Stimulated activated CD4-positive, alpha-beta T cell treated with anti-CD3 and anti-CD28 coated beads, Interleukin-2, amount 100 ng/mL, for 48 hours (primary cell): Measurements from ENCODE around the gene CHMP2A.
"Not testable (repeated sequence)": the region's sequence is repeated elsewhere in the genome, so short reads cannot be mapped to it uniquely, and the experiment has no call there.

Experiments
- DNase-seq, 2 donors: peaks; one replicate each; pipeline ENCODE4 v3.0.0-alpha.2; 2020

CHMP2A gene

GRCh38 chr19:58553799-58554493 lies 959 bp downstream of the CHMP2A start:
- DNase-seq = no peak

DNA sequence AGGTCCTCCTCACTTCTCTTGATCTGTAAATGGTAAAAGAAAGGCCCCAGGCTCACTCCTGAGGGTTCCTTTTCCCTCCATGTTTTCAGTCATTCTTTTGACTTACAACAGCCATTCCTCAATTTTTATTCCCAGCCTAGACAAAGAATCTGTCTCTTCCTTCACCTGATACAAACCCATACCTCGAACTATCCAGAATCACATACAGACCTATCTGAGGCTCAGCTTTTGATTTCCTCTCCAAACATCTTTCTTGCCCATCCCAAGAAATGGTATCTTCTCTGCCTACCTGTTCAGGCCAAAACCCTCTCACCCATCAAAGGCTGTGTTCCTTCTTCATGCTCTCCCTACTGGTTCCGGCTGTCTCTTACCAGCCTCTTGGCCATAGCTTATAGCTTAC lies 2.2 kb downstream of the CHMP2A start:
- DNase-seq = no peak

DNA sequence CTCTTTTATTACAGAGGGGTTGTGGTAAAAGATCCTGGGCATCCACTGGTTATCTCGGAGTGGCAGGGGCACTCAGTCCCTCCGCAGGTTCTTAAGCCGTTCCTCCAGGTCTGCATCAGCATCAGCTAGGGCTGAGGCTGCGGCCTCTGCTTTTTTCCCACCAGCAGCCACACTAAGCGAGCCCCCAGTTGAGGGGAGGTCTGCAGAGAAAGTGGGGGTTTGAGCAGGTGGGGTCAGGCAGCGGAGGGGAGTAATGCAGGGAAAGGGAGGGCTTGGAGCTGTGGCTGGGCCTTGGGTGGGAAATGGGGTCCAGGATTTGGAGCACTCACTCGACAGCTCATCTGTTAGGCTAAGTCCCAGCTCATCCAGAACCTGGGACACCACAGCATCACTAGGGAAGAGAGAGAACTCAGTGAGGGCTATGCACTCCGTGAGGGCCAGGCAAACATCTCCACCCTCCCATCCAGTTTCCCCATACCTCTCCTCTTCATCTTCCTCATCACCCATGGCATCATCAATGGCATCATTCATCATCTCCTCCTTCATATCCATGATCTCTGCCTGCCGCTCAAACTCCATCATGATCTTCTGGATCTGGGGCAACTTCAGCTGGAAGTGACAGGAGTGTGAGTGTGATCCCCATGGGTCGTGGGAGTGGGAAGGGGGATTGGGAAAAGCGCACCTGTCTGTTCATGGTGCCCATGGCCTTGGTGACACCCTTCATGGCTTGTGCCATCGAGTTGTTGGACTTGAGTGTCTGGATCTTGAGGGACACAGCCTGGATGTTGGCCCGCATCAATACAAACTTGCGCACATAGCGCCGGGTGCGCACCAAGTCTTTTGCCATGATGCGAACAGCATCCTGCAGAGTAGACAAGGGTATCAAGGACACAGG lies 3.1 kb downstream of the CHMP2A start:
- no peak for DNase-seq

- no peak for DNase-seq
Observed at GRCh38 chr19:58551123-58551497, 3.8 kb downstream of the CHMP2A start.

DNA sequence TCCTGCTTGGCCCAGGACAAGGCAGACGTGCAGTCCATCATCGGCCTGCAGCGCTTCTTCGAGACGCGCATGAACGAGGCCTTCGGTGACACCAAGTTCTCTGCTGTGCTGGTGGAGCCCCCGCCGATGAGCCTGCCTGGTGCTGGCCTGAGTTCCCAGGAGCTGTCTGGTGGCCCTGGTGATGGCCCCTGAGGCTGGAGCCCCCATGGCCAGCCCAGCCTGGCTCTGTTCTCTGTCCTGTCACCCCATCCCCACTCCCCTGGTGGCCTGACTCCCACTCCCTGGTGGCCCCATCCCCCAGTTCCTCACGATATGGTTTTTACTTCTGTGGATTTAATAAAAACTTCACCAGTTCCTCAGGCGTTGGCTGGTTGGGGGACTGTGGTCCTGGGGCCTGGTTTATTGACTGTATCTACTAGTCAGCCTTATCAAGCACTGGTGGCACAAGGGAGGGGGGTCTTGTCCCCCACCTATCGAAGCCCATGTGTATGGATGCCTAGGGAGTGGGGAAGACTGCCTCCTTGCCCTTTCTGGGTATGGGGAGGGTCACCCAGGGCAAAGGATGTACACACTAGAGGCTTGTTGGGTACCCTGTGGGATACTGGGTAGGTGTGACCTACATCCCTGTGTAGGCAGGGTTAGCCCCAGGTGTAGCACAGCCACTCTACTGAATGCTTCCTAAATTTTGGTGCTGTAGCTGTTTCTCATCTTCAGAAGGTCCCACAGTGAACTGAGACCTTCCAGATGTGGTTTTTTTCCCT lies 4.4 kb downstream of the CHMP2A start:
- no peak for DNase-seq

DNA sequence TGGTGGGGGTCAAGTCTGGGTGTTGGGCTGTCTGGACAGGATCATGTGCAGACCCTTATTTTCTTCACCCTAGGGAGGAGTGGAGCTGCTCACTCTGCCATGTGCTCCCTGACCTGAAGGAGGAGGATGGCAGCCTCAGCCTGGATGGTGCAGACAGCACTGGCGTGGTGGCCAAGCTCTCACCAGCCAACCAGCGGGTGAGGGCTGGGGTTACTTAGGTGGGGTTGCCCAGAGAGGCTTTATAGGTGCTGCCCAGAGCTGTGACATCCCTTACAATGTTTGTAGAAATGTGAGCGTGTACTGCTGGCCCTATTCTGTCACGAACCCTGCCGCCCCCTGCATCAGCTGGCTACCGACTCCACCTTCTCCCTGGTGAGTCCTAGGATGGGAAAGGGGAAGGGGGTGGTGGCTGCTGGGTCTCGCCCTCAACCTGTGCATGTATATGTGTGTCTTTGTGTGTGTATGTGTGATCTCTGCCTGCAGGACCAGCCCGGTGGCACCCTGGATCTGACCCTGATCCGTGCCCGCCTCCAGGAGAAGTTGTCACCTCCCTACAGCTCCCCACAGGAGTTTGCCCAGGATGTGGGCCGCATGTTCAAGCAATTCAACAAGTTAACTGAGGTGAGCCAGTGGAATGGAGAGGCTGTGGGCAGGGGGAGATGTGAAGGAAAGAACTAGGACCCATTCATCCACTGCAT lies 5.1 kb downstream of the CHMP2A start:
- DNase-seq = no peak

DNA sequence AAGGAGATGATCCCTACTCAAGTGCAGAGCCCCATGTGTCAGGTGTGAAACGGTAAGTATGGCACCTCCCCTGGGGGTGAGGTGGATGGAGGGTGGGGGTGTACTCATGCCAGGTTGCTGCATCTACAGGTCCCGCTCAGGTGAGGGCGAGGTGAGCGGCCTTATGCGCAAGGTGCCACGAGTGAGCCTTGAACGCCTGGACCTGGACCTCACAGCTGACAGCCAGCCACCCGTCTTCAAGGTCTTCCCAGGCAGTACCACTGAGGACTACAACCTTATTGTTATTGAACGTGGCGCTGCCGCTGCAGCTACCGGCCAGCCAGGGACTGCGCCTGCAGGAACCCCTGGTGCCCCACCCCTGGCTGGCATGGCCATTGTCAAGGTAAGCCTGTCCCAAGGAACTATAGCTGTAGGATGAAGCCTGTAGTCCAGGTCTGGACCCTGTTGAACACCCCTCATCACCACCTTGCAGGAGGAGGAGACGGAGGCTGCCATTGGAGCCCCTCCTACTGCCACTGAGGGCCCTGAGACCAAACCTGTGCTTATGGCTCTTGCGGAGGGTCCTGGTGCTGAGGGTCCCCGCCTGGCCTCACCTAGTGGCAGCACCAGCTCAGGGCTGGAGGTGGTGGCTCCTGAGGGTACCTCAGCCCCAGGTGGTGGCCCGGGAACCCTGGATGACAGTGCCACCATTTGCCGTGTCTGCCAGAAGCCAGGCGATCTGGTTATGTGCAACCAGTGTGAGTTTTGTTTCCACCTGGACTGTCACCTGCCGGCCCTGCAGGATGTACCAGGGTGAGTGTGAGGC lies 5.8 kb downstream of the CHMP2A start:
- no peak for DNase-seq

GRCh38 chr19:58547323-58548312 lies 7.3 kb downstream of the CHMP2A start:
- DNase-seq = no peak

GRCh38 chr19:58546019-58546530 lies 8.8 kb downstream of the CHMP2A start:
- no peak for DNase-seq

DNA sequence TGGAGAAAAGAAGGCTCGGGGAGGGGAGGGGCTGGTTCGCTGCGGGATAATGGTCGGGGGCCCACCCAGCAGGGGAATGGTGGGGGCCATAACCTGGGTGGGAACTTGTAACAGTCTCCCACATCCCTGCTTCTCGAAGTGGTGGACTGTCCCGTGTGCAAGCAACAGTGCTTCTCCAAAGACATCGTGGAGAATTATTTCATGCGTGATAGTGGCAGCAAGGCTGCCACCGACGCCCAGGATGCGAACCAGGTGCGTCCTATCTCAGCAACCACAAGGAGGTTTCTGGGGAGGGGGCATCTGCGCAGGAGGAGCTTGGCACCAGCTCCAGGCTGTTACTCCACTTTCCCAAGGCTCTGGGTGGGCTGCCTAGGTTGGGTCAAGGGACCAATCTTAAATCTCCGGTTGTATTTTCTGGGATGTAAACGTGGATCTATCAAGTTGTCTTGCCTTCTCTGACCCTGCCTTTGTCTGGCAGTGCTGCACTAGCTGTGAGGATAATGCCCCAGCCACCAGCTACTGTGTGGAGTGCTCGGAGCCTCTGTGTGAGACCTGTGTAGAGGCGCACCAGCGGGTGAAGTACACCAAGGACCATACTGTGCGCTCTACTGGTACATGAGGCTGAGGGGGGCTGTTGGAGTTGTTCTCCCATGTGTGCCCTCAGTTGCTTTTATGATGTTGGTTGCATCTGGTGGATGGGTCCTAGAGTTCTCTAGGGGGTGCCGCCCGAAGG lies 9.5 kb downstream of the CHMP2A start:
- DNase-seq = no peak

GRCh38 chr19:58544591-58545285 lies 10.2 kb downstream of the CHMP2A start:
- DNase-seq = no peak

DNA sequence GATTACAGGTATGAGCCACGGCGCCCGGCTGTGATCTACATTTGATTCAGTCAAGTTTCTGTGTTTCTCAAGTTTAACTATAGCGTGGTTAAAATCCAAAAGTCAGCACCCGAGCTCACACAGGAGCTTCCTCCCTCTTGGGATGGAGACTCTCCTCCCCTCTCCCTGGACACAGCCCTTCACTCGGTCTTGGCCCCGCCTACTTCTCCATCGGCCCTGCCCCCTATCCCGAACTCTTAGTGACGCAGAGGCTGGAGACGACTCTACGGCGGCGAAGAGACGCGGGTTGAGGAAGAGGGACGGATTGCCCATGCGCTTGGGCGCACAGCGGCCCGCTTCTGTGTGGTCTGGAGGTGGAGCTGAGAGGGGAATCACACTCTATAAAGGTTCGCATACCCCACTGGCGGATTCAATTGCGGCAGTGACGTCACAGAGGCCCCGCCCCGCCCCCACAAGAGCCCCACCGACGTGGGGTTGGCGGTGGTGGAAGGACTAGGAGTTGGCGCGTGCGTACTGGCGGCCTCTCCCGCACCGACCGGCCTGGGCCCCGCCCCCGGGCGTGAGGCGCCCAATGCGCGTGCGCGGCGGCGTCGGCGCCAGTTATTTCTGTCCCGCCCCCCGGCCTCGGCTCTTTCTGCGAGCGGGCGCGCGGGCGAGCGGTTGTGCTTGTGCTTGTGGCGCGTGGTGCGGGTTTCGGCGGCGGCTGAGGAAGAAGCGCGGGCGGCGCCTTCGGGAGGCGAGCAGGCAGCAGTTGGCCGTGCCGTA lies 10.9 kb downstream of the CHMP2A start, which contains the start of gene TRIM28:
TRIM28 (plus strand) TSS at position 239 of the 765 bp plus-strand sequence. CDS start 694 bp downstream, outside the sequence.
- peak; percentile 100 for DNase-seq

DNA sequence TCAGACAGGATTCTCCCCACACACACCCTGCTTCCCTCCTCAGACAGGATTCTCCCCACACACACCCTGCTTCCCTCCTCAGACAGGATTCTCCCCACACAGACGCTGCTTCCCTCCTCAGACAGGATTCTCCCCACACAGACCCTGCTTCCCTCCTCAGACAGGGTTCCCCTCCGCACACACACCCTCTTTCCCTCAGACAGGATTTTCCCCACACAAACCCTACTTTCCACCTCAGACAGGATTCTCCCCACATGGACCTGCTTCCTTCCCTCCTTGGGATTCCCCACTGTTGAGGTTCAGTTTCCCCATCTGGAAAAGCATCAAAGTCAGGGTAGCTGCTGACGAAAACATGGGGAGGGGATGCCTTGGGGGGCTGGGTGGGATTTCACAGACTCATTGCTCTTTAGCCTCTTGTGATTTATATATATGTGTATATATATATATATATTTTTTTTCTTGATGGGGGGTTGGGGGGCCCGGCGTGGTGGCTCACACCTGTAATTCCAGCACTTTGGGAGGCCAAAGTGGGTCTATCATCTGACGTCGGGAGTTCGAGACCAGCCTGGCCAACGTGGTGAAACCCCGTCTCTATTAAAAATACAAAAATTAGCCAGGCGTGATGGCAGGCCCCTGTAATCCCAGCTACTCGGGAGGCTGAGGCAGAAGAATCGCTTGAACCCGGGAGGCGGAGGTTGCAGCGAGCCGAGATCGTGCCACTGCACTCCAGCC lies 12.1 kb downstream of the CHMP2A start:
- not testable (repeated sequence) for DNase-seq

DNA sequence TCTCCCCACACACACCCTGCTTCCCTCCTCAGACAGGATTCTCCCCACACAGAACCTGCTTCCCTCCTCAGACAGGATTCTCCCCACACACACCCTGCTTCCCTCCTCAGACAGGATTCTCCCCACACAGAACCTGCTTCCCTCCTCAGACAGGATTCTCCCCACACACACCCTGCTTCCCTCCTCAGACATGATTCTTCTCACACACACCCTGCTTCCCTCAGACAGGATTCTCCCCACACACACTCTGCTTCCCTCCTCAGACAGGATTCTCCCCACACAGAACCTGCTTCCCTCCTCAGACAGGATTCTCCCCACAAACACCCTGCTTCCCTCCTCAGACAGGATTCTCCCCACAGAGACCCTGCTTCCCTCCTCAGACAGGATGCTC lies 15.7 kb downstream of the CHMP2A start:
- DNase-seq = not testable (repeated sequence)

GRCh38 chr19:58538257-58539168 lies 16.4 kb downstream of the CHMP2A start:
- DNase-seq = no peak
